Ishikawa (cell line): ENCODE results near the gene DTNBP1.

Experiments
- CEBPB ChIP-seq: IDR thresholded peaks from 2 replicates; pipeline ENCODE4 v1.6.1; 2012
- CREB1 ChIP-seq: IDR thresholded peaks from 2 replicates; pipeline ENCODE4 v1.6.1; 2012; ENCODE audit warnings: low read depth
- EGR1 ChIP-seq: IDR thresholded peaks from 2 replicates; pipeline ENCODE4 v1.6.1; 2012
- EP300 ChIP-seq: IDR thresholded peaks from 2 replicates; pipeline ENCODE4 v1.6.1; 2012; ENCODE audit warnings: borderline replicate concordance
- FOXM1 ChIP-seq: IDR thresholded peaks from 2 replicates; pipeline ENCODE4 v1.6.1; 2012; ENCODE audit warnings: low read depth, borderline replicate concordance
- MAX ChIP-seq: IDR thresholded peaks from 2 replicates; pipeline ENCODE4 v1.6.1; 2012
- NFIC ChIP-seq: IDR thresholded peaks from 2 replicates; pipeline ENCODE4 v1.6.1; 2012
- RAD21 ChIP-seq: IDR thresholded peaks from 2 replicates; pipeline ENCODE4 v1.6.1; 2012; ENCODE audit warnings: low read depth
- REST ChIP-seq: IDR thresholded peaks from 2 replicates; pipeline ENCODE4 v1.6.1; 2012; ENCODE audit warnings: low read depth, mild to moderate bottlenecking
- TAF1 ChIP-seq: IDR thresholded peaks from 2 replicates; pipeline ENCODE4 v1.6.1; 2012; ENCODE audit warnings: low read depth, mild to moderate bottlenecking
- TCF12 ChIP-seq: IDR thresholded peaks from 2 replicates; pipeline ENCODE4 v1.6.1; 2012; ENCODE audit warnings: low read depth
- TEAD4 ChIP-seq: IDR thresholded peaks from 2 replicates; pipeline ENCODE4 v1.6.1; 2012
- YY1 ChIP-seq: IDR thresholded peaks from 2 replicates; pipeline ENCODE4 v1.6.1; 2012; ENCODE audit warnings: low read depth
- ZBTB7A ChIP-seq: IDR thresholded peaks from 2 replicates; pipeline ENCODE4 v1.6.1; 2012; ENCODE audit warnings: low read depth

GRCh38 chr6:15522427-15522826 lies 140.4 kb downstream of the DTNBP1 start:
- TF ChIP-seq NFIC (no peak), FOXM1 (no peak), REST (no peak), RAD21 (no peak), TEAD4 (no peak), EP300 (no peak), TAF1 (no peak), CREB1 (no peak), MAX (no peak), CEBPB (no peak), YY1 (no peak), TCF12 (no peak), ZBTB7A (no peak), EGR1 (no peak)
